GM15510 (cell line): ENCODE data around the gene IKBKE.

ENCODE experiments used
- POLR2A ChIP-seq: IDR thresholded peaks from 3 replicates; pipeline ENCODE4 v1.6.1; 2011; ENCODE audit warnings: borderline replicate concordance; ENCODE audit not compliant: insufficient read length; ENCODE audit errors: extremely low read depth

Gene IKBKE

GRCh38 chr1:206447422-206447765 is 22.9 kb upstream of the IKBKE start:
- no peak for TF ChIP-seq POLR2A

- no peak for TF ChIP-seq POLR2A
Observed at GRCh38 chr1:206447792-206448191, 22.5 kb upstream of the IKBKE start.

- no peak for TF ChIP-seq POLR2A
Observed at GRCh38 chr1:206448471-206448870, 21.8 kb upstream of the IKBKE start.

DNA sequence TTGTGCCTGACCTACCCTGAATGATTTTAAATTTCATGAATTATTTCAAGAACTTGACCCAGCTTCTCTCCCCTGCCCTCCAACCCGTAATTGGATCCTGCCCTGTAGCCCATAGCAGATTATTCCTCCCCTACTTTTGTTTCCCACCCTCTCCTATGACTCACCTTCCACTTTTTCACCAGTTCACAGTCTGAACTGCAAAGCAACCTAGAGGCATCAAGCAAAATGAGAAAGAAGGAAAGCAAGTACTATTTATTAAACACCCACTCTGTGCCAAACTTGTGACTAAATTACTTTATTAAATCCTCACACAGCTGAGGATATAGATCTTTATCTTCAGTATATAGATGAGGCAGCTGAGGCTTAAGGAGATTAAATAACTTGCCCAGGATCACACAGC is 20.7 kb upstream of the IKBKE start:
- no peak for TF ChIP-seq POLR2A

DNA sequence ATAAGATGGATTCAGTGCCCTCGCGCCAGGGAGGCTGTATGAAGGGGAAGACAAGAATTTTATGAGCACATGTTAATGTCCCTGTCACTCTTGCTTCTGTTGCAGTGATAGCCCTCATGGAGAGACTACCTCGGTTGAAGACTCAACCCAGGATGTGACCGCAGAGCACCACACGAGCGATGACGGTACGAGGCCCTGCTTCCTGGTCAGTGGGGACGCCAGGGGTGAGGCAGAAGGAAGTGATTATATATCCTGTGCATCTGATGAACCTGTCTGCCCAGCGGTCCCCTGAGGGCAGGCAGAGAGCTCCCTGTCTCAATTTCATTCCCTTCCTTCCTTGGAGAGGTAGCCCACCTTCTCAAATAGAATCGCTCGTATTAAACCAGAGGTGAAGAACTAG is 20.0 kb upstream of the IKBKE start:
- TF ChIP-seq POLR2A: no peak

DNA sequence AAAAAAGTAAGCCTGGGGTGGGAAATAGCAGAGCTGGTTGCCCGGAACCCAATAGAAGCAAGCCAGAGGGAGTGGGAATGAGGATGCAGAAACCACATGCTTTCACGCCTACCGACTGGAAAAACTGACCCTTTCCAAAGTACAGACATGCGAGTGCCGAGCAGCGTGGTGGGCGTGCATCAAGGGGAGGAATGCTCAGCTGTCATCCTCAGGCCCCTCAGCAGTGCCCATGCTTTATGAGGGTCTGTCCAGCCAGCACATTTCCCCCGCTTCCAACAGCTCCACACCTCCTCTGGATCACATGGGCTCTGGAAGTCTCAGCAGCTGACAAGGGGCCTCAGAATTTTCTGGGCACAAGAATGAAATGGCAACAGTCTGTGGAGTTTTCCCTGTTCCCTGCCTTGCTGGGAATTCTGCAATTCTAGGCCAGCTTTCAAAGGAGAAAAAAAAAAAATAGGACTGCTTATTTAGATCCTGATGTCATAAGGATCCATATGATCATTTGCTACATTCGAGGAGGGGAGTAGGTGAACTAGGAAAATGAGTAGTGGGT is 19.1 kb upstream of the IKBKE start:
- no peak for TF ChIP-seq POLR2A

GRCh38 chr1:206453111-206453510 is 17.2 kb upstream of the IKBKE start:
- no peak for TF ChIP-seq POLR2A

DNA sequence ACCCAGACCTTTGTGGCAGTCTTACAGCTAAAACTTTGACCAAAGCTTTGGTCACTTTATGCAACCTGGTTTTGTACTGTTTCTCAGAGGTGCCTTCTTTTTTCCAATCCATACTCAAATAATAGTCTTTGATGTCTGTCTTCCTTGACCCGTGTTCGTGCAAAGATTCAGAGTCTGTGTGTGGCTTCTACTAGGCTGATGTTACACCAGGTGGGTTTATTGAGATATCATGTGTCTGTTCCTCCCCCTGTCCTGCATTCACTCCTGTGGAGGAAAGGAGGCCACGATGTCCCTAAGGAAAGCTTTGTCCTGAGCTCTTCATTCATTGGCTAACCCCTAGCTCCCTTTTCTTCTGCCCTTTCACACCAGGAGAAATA is 15.0 kb upstream of the IKBKE start:
- no peak for TF ChIP-seq POLR2A

- no peak for TF ChIP-seq POLR2A
Observed at GRCh38 chr1:206455666-206456344, 14.5 kb upstream of the IKBKE start.

GRCh38 chr1:206456577-206457370 is 13.5 kb upstream of the IKBKE start:
- no peak for TF ChIP-seq POLR2A

DNA sequence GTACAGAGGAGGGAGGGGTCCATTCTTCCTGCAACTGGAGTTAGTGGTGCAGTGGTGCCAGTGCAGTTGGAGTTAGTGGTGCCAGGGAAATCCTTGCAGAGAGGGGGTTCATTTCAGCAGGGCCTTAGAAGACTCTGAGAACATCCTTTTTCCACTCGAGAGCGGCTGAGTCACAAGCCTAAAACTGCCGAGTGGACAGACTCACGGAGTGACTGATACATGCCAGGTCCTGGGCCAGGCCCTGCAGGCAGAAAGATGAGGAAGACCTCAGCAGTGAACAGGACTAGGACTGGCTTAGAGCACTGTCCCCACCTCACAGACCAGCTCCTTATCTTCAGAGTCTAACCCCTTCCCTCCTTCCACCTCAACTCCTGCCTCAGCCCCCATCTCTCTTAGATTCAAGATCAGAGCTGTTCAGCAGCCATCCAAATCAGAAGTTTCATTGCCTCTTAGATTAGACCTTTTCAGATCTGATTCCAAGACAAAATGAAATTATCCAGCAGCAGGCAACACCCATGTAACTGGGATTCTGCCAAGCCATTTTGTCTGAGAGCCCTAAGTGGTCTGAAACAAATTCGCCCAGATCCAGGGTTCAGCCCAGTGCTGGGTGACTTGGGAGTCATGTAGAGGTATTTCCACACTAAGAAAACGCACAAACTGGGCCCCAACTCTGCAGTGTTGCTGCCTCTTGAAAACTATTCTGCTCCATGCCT is 12.7 kb upstream of the IKBKE start:
- no peak for TF ChIP-seq POLR2A

GRCh38 chr1:206459703-206460102 is 10.6 kb upstream of the IKBKE start:
- no peak for TF ChIP-seq POLR2A

GRCh38 chr1:206460836-206461426 is 9.3 kb upstream of the IKBKE start:
- TF ChIP-seq POLR2A: no peak

GRCh38 chr1:206461602-206462455 is 8.4 kb upstream of the IKBKE start:
- TF ChIP-seq POLR2A: no peak
